ENCODE results near the gene RPN1.

Gene RPN1

GRCh38 chr3:128576290-128576689 lies 74.3 kb downstream of the RPN1 start:
- DNase-seq, result no peak

GRCh38 chr3:128575777-128576176 lies 74.8 kb downstream of the RPN1 start:
- no peak for DNase-seq

GRCh38 chr3:128573707-128574162 lies 76.9 kb downstream of the RPN1 start:
- DNase-seq, result no peak

- DNase-seq, result no peak
Measured at GRCh38 chr3:128573160-128573559, 77.5 kb downstream of the RPN1 start.

- peak; percentile 21 for DNase-seq
Measured at GRCh38 chr3:128572644-128573105, 77.9 kb downstream of the RPN1 start.

- DNase-seq, result no peak
Measured at GRCh38 chr3:128572013-128572412, 78.6 kb downstream of the RPN1 start.
